ENCODE results near the gene SPRY2.

- TF ChIP-seq EZH2 (IDR thresholded peaks at IDR 0.05; ENCODE audit: borderline replicate concordance, insufficient read depth, low read length, poor library complexity, severe bottlenecking): no peak
- TF ChIP-seq CTCF (IDR thresholded peaks at IDR 0.05; ENCODE audit: poor library complexity, severe bottlenecking): no peak
- TF ChIP-seq EP300 (conservative IDR thresholded peaks at IDR 0.05; ENCODE audit: poor library complexity, severe bottlenecking): no peak
- TF ChIP-seq RAD21 (conservative IDR thresholded peaks at IDR 0.05): no peak
Measured at GRCh38 chr13:80386592-80386991, 45.7 kb upstream of the SPRY2 start.
